Body of pancreas (tissue), 4 donors: ENCODE results near the gene AKAP5.

Source experiments
- POLR2A ChIP-seq, 3 donors: fragments of 450-650 bp; IDR thresholded peaks; one replicate each; pipeline ENCODE4 v1.6.1; 2016; ENCODE audit warnings: antibody characterized with exemption in 3 of 3, mild to moderate bottlenecking in 2 of 3
- TF ChIP-seq, protein P1 (sequence below), 7 experiments: fragments of 450-650 bp in 4 of 7; fragments of 200-600 bp in 3 of 7; sonication (generic) in 3 of 7; IDR thresholded peaks; one replicate each; pipeline ENCODE4 v1.5.1; 2016 to 2019; ENCODE audit warnings: antibody characterized with exemption in 7 of 7

DNA sequence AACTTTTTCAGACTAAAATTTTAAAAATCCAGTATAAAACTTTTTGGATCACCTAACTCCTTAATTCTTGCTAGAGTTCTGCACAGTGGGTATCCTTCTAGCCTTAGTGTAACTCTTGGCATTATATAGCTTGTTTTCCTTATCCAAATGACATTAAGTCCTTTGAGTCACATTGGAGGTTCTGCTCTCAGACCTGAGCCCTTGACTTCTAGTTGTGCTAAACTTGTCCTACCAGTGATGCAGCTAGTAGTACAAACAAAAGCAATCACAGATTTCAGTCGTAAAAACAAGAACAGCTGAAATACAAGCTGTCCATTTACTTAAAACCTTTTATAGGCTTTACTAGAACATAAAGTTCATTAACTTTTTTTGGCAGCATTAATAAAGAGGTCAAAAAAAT lies 49.8 kb downstream of the AKAP5 start:
- TF ChIP-seq, protein P1, sequence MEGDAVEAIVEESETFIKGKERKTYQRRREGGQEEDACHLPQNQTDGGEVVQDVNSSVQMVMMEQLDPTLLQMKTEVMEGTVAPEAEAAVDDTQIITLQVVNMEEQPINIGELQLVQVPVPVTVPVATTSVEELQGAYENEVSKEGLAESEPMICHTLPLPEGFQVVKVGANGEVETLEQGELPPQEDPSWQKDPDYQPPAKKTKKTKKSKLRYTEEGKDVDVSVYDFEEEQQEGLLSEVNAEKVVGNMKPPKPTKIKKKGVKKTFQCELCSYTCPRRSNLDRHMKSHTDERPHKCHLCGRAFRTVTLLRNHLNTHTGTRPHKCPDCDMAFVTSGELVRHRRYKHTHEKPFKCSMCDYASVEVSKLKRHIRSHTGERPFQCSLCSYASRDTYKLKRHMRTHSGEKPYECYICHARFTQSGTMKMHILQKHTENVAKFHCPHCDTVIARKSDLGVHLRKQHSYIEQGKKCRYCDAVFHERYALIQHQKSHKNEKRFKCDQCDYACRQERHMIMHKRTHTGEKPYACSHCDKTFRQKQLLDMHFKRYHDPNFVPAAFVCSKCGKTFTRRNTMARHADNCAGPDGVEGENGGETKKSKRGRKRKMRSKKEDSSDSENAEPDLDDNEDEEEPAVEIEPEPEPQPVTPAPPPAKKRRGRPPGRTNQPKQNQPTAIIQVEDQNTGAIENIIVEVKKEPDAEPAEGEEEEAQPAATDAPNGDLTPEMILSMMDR (IDR thresholded peaks at IDR 0.05): no peak
- TF ChIP-seq POLR2A (IDR thresholded peaks at IDR 0.05): no peak
